ENCODE measurements around the gene RBM26. TPM values are rescaled to one million over a fixed set of nuclear protein-coding genes. Genes with fewer than 3 reads are reported as not detected.

RBM26 gene, protein sequence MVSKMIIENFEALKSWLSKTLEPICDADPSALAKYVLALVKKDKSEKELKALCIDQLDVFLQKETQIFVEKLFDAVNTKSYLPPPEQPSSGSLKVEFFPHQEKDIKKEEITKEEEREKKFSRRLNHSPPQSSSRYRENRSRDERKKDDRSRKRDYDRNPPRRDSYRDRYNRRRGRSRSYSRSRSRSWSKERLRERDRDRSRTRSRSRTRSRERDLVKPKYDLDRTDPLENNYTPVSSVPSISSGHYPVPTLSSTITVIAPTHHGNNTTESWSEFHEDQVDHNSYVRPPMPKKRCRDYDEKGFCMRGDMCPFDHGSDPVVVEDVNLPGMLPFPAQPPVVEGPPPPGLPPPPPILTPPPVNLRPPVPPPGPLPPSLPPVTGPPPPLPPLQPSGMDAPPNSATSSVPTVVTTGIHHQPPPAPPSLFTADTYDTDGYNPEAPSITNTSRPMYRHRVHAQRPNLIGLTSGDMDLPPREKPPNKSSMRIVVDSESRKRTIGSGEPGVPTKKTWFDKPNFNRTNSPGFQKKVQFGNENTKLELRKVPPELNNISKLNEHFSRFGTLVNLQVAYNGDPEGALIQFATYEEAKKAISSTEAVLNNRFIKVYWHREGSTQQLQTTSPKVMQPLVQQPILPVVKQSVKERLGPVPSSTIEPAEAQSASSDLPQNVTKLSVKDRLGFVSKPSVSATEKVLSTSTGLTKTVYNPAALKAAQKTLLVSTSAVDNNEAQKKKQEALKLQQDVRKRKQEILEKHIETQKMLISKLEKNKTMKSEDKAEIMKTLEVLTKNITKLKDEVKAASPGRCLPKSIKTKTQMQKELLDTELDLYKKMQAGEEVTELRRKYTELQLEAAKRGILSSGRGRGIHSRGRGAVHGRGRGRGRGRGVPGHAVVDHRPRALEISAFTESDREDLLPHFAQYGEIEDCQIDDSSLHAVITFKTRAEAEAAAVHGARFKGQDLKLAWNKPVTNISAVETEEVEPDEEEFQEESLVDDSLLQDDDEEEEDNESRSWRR
- 35.1 and 50.5 TPM in 2 replicates for total RNA-seq

DNA sequence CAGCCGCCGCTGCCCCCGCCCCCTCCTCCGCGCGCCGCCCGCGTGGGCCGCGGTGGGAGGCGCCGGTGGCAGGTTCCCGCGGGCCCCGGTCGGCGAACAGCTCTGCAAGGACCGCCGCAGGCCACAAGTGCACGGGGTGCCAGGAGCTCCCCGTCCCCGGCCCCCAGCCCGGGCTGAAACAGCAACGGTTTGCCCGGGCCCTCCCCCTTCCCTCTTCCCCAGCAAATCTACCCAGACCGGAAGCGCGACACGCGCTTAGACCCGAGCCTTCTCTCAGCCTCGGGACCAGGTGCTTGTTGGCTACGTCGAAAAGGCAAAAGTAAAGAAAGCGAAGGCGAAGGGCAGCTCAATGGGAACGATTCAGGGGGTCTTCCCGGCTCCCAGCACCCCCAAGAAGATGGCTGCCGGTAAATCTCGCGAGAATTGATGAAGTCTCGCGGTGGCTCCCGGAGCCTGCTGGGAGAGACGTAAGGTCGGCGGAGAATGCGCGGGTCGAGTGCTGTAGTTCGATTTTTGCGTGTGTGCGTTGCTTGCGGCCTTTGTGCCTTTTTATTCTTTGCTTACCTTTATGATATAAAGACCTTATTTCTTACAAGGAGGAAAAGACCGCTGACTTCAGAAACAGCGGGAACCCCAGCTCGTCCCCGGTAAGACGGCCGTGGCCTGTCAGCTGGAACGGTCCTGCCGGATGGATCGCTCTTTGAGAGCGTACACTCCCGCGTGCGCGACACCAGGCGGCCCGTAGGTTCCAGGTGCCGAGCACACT, at the start of gene RBM26:
Gene RBM26 (minus strand): TSS at position 425 of the 766 bp plus-strand sequence. CDS start 481 bp downstream, outside the sequence.
- H3K4me3 ChIP-seq (ENCODE audit: low read depth, low read length) = peak within 1 kb of the TSS; percentile 91
- TF ChIP-seq CTCF (IDR thresholded peaks at IDR 0.05; ENCODE audit: insufficient read depth, low read depth, low read length) = peak; percentile 14
- peak; percentile 95 for DNase-seq (ENCODE audit: low read depth)

GRCh38 chr13:79455331-79455730, 49.3 kb upstream of the RBM26 start:
- DNase-seq (ENCODE audit: low read depth) = peak; percentile 19
- no peak overlapping the region for H3K4me3 ChIP-seq (ENCODE audit: low read depth, low read length)
- no peak for TF ChIP-seq CTCF (IDR thresholded peaks at IDR 0.05; ENCODE audit: insufficient read depth, low read depth, low read length)

DNA sequence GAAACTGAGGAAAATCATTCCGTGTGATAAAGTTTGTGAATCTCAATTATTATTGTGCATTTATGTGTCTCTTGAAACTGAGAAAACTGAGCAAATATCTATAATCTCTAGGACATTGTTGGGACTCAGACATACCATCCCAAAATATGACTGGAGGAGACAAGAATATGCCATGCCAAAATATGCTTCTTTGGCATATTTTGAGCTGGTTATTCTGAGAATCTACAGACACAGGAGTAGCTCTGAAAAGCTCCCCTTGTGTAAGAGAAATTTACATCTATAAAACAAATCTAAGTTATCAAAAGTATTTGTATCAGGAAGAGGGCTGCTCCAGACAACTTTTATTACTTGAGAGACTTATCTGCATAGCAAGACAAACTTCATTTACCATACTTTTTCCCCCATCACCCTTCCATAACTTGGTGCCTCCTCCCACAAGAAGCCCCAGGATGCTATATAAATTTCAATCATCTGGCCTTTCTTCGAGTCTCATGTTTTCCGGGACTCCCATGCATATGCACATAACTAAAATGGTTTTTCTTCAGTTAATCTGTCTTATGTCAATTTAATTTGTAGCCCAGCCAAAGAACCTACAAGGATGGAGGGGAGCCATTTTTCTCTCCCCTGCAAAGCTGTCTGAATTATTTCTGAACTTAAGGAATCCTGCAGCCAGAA, 46.3 kb upstream of the RBM26 start:
- H3K4me3 ChIP-seq (ENCODE audit: low read depth, low read length) = no peak overlapping the region
- DNase-seq (ENCODE audit: low read depth) = no peak
- TF ChIP-seq CTCF (IDR thresholded peaks at IDR 0.05; ENCODE audit: insufficient read depth, low read depth, low read length) = no peak

GRCh38 chr13:79451500-79451962, 45.5 kb upstream of the RBM26 start:
- DNase-seq (ENCODE audit: low read depth) = peak; percentile 73
- no peak for TF ChIP-seq CTCF (IDR thresholded peaks at IDR 0.05; ENCODE audit: insufficient read depth, low read depth, low read length)
- no peak overlapping the region for H3K4me3 ChIP-seq (ENCODE audit: low read depth, low read length)

- TF ChIP-seq CTCF (IDR thresholded peaks at IDR 0.05; ENCODE audit: insufficient read depth, low read depth, low read length) = no peak
These were observed 44.1 kb upstream of the RBM26 start for GRCh38 chr13:79450110-79450509.

More at GRCh38 chr13:79450110-79450509, 44.1 kb upstream of the RBM26 start:
- DNase-seq (ENCODE audit: low read depth) = no peak
- no peak overlapping the region for H3K4me3 ChIP-seq (ENCODE audit: low read depth, low read length)

Data from fibroblast of villous mesenchyme (primary cell).